Thoracic aorta (tissue), 2 donors: ENCODE results near the gene SLC9A3. TPM values are rescaled to one million over a fixed set of nuclear protein-coding genes. Genes with fewer than 3 reads are reported as not detected.

Experiments used
- ATAC-seq: fragments of 150-250 bp; one replicate; pipeline ENCODE4 v1.8.0; 2017; ENCODE audit warnings: low read depth; ENCODE audit not compliant: insufficient number of reproducible peaks, low FRiP score
- DNase-seq: peaks from one replicate; pipeline ENCODE4 v3.0.0-alpha.2; 2020; ENCODE audit warnings: low spot score
- H3K27ac ChIP-seq, 2 donors: fragments of 200-600 bp; sonication (generic); 1 replicate in 1 of 2; 2 replicates in 1 of 2; pipeline ENCODE4 v1.5.1; 2016; ENCODE audit warnings: mild to moderate bottlenecking in 2 of 2, moderate library complexity in 2 of 2
- H3K27me3 ChIP-seq: fragments of 200-600 bp; sonication (generic); replicated peaks from 2 replicates; pipeline ENCODE4 v1.6.0; 2016; ENCODE audit warnings: mild to moderate bottlenecking; ENCODE audit not compliant: insufficient read depth
- H3K36me3 ChIP-seq: fragments of 200-600 bp; sonication (generic); one replicate; pipeline ENCODE4 v1.5.1; 2016
- H3K4me1 ChIP-seq, 2 donors: fragments of 200-600 bp; sonication (generic); 1 replicate in 1 of 2; 2 replicates in 1 of 2; pipeline versions ENCODE4 v1.5.1 to v1.6.0; 2016; ENCODE audit warnings: low read depth in 2 of 2, mild to moderate bottlenecking in 1 of 2; ENCODE audit not compliant: control insufficient read depth in 1 of 2
- H3K4me3 ChIP-seq: fragments of 200-600 bp; sonication (generic); 2 replicates; pipeline ENCODE4 v1.5.1; 2016; ENCODE audit warnings: mild to moderate bottlenecking
- H3K9me3 ChIP-seq: fragments of 200-600 bp; sonication (generic); 2 replicates; pipeline ENCODE4 v1.5.1; 2016
- CTCF ChIP-seq: fragments of 200-600 bp; sonication (generic); IDR thresholded peaks from one replicate; pipeline ENCODE4 v1.5.1; 2019; ENCODE audit warnings: antibody characterized with exemption
- total RNA-seq, 2 donors: library from RNA; depleted of rRNA; stranded (reverse); fragments of >200 nt; gene quantifications; one replicate each; pipeline versions ENCODE4 v1.1.0 to v1.2.3, GENCODE V29; 2016

The SLC9A3 gene
- total RNA-seq, 2 donors from 2014 or later: 1.6 to 1.8 TPM

GRCh38 chr5:514673-515072, 9.6 kb downstream of the SLC9A3 start:
- ATAC-seq: no peak
- Histone ChIP-seq H3K27ac (no peak overlapping the region), H3K4me1 (no peaks in the 10 kb centered on the region), H3K9me3 (no peaks in the 10 kb centered on the region), H3K27me3 (no peaks in the 10 kb centered on the region), H3K36me3 (no peaks in the 10 kb centered on the region), H3K4me3 (no peak overlapping the region)
- no peak for TF ChIP-seq CTCF
- no peak for DNase-seq

- no peaks in the 10 kb centered on the region for H3K4me1 ChIP-seq
- no peak for ATAC-seq
- H3K27me3 ChIP-seq: no peaks in the 10 kb centered on the region
- H3K36me3 ChIP-seq: no peaks in the 10 kb centered on the region
- H3K27ac ChIP-seq: no peak overlapping the region
- H3K9me3 ChIP-seq: no peaks in the 10 kb centered on the region
- no peak overlapping the region for H3K4me3 ChIP-seq
- no peak for DNase-seq
- no peak for TF ChIP-seq CTCF
These were observed 10.2 kb downstream of the SLC9A3 start for GRCh38 chr5:514101-514485.

- Histone ChIP-seq H3K27me3 (no peaks in the 10 kb centered on the region), H3K4me1 (no peaks in the 10 kb centered on the region), H3K9me3 (no peaks in the 10 kb centered on the region), H3K27ac (no peak overlapping the region), H3K36me3 (no peaks in the 10 kb centered on the region), H3K4me3 (no peak overlapping the region)
- no peak for DNase-seq
- TF ChIP-seq CTCF: no peak
- ATAC-seq: no peak
These were observed 10.8 kb downstream of the SLC9A3 start for GRCh38 chr5:513216-514100.

GRCh38 chr5:511476-511875, 12.8 kb downstream of the SLC9A3 start:
- ATAC-seq: no peak

GRCh38 chr5:510521-510920, 13.7 kb downstream of the SLC9A3 start:
- no peak for ATAC-seq
- Histone ChIP-seq H3K27ac (no peak overlapping the region), H3K4me1 (no peaks in the 10 kb centered on the region), H3K9me3 (no peaks in the 10 kb centered on the region), H3K36me3 (no peaks in the 10 kb centered on the region), H3K27me3 (no peaks in the 10 kb centered on the region), H3K4me3 (no peak overlapping the region)
- no peak for TF ChIP-seq CTCF
- DNase-seq: no peak

More at GRCh38 chr5:511476-511875, 12.8 kb downstream of the SLC9A3 start:
- H3K4me1 ChIP-seq: no peaks in the 10 kb centered on the region
- no peaks in the 10 kb centered on the region for H3K27me3 ChIP-seq
- no peak overlapping the region for H3K4me3 ChIP-seq
- H3K9me3 ChIP-seq: no peaks in the 10 kb centered on the region
- no peak overlapping the region for H3K27ac ChIP-seq
- DNase-seq: no peak
- TF ChIP-seq CTCF: no peak
- no peaks in the 10 kb centered on the region for H3K36me3 ChIP-seq
